Activated CD4-positive, alpha-beta T cell treated with anti-CD3 and anti-CD28 coated beads, Interleukin-2, Interleukin-4, amounts not matched to agents 100 ng/mL and 50 ng/mL, durations not matched to agents 16 hours and 8 hours (primary cell): ENCODE measurements around the gene PKP2.

ENCODE experiments used
- DNase-seq: peaks from one replicate; pipeline ENCODE4 v3.0.0-alpha.2; 2020; ENCODE audit warnings: low spot score

PKP2 gene

DNA sequence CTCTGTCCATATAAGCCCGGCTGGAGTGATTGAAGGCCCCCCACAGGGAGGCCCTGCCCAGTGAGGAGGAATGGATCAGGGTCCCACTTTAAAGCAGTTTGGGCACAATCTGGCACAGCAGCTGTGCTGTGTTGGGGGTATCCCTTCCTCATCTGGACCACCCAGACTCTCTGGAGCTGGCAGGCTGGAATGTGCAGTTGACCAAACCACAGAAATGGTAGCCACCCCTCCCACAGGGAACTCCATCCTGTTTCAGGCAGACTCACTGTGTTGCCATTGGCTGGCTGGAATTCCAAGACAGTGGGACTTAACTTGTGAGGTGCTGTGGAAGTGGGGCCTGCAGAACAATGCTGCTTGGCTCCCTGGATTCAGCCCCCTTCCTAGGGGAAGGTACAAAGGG, 87.4 kb downstream of the PKP2 start:
- DNase-seq, result no peak

DNA sequence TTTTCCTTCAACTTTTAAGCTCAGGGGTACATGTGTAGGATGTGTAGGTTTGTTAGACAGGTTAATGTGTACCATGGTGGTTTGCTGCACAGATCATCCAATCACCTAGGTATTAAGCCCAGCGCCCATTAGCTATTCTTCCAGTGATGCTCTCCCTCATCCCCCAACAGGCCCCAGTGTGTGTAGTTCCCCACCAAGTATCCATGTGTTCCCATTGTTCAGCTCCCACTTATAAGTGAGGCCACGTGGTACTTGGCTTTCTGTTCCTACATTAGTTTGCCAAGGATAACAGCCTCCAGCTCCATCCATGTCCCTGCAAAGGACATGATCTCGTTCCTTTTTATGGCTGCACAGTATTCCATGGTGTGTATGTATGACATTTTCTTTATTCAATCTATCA, 92.3 kb downstream of the PKP2 start:
- DNase-seq, result no peak

DNA sequence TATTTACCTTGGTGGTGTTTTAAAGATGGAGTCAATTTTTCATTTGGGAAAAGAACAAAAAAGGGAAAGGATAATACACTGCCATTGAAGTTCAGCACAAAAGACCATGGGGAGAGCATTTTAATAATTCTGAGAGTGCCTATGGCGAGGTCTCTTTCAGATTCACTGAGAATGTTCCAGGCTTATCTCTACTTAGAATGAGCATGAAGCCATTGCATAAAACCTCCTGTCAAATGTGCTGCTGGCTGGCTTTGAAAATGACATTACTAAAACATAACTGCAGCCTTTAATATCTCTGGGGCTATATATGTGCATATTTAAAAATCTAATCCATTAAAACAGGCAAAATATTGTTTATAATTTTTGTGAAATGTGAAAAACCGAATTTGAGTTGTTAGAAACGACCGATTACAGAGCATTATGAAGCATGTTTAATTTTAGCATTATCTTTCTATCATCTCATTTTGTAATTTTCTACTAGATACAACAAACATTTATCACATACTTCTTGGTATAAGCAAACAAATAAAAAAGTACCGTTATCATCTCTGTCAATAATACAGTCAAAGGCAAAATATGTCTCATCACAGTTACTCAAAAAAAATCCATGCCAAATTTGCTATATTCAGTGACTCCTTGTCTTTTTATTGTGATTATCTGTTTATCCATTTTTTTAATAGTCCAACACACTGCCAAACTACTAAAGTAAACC, 95.2 kb downstream of the PKP2 start:
- no peak for DNase-seq

DNA sequence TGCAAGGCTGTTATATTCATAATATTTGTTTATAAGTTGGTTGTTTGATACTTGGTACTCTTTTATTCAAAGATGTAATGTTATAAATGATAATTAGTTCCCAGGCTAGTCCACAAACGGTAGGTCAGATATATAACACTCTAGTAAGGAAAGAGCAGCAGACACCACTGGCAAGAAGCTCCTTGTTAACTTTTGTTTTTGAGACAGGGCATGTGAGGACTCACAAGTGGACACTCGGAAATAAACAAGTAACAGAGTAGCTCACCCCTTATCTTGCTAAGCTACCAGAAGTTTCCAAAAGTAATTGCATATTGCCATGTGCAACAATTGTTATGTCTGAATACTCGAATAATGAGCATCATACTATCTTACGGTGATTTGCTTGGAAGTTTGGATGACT, 102.3 kb downstream of the PKP2 start:
- no peak for DNase-seq

DNA sequence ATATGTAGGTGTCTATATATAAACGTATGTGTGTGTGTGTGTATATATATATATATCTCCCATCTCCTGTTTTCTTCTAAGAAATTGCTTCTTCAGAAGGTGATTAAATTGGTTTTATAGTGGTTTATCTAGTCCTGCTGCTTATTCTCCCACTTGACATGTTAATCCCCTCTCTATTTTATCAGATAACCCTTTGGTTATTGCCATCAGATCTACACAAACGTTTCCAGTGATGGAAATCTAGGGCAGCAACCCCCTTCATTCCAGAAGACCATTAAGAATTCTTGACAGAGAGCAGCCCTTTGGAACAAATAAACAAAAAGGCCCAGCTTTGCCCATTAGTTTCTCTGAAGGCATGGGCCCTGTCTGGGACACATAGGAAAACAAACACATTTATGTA, 106.7 kb downstream of the PKP2 start:
- DNase-seq, result no peak

DNA sequence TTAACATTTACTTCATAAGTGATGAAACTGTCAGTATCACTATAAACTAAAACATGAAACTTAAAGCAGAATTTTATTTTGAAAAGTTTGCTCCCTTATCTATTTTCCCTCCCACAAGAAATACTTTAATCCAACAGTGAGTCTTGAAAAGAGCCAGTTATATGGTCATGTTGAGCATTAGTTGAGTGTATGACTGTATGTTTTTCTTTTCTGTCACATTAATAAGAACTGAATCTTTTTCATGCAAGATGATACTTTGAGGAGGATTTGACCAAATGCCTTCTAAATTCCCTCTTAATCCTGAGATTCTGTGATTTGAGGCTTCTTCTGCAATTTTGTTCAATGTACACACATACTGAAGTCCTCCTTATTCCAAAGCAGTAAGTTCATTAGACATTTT, 107.1 kb downstream of the PKP2 start:
- no peak for DNase-seq

DNA sequence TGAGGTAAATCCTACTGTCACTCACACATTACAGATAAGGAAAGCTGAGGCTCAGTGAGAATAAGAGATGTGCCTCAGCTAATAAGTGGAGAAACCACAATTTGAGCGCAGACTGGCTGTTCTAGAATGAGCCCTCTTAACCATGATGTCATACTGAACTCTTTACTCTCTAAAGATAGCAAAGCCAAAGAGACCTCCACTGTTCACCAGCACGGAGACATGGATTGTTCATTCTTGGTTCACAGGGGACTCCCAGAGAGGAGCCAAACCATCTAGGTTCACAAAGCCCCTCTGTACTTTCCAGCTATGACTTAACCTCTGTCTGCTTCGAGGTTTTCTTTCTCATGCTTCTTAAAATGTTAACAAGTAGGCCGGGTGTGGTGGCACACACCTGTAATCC, 108.2 kb downstream of the PKP2 start:
- no peak for DNase-seq

DNA sequence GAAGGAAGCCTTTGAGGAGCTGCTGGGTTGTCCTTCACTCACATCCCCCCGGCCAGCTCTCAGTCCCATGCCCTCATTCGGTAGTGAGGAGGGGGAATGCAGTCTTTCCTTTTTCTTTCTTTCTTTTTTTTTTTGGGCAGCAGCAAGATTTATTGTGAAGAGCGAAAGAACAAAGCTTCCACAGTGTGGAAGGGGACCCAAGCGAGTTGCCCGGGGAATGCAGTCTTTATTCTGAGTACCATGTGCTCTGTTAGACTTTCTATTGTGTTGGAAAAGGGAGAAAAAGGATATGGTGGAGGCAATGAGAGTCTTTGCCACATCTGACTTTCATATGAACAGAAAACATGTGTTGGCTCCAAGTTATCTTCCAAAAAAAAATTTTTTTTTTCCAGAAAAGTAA, 111.0 kb downstream of the PKP2 start:
- no peak for DNase-seq

DNA sequence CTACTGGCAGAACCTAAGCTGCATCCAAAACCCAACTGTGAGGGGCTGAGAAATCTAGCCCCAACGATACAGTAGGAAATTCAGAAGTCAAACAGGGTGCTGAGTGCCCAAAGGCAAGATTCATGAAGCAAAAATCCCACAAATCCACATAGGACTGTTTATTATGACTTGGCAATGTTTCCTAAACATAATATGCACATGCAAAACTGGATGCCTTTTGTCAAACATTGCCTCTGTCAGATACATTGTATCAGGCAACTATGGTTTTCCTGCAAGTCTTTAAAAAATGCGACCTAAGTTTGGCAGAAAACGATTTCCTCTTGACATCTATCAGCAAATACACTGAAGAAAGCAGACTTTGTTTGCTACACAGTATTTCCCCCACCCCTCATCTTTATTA, 113.5 kb downstream of the PKP2 start:
- DNase-seq, result no peak

DNA sequence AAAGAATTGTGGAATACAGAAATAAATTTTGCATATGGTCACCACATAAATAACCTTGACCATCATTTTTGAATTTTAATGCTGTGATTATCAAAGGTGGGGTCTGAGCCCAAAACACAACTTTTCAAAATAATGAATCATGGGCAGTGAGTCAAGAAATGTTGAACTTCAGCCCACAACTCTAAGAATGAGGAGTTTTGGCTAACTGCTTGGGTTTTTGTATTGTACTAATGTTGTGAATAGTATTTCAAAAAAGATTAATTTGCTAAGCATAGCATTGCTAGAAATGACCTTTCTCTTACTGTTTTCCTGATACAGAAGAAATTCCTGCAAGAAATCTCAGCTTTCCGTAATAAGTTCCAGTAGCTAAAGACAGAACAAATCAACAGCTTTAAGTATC, 116.5 kb downstream of the PKP2 start:
- no peak for DNase-seq

DNA sequence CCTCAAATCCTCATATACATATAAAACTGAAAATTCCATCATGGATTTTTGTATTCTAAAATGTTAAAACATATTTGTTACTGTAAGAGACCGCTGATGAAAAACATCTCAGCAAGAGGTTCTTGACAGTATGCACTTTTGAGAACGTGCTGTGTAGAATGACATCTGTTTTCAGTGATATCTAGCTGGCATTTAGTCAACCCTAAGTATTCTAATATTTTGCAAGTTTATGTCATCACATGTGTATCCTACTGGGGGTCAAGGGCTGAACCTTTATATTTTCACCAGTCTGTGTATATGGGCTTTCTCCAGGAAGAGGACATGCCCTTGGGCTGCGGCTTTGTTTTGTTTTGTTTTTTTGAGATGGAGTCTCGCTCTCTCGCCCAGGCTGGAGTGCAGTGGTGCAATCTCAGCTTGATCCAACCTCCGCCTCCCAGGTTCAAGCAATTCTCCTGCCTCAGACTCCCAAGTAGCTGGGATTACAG, 118.8 kb downstream of the PKP2 start:
- DNase-seq, result no peak

DNA sequence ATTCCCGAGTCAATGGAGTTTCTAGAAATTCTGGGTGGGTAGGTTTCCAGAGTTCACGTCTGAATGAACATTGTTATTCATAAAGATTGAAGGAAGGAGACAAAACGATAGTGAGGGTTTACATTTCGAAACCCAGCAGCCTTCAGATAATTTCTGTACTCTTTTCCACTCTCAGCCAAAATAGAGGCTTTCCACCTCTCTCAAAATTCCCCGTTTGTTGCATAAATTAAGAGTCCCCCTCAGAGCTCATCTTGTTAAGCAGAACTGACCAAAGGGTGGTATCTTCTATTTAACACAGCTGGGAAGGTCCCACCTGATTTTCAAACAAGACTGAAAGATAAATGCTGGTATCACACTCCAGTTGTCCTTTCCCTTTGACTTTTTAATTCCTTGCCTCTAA, 119.4 kb downstream of the PKP2 start:
- no peak for DNase-seq

DNA sequence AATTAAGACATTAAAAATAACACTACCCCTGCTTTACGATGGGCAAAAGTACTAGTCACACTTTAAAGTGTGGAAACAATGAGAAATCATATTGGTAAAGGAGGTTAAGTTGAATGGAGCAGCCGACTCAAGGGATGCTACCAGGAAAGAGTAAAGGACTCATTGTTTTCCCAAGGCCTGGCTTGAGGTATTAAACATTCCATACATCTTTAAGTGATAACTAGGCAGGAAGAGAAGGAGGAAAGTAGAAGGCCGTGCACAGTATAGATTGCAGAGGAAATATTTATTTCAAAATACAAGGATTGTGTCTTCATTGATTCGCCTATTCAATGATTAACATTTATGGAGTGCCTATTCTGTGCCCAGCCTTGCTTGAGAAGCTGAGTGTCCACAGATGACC, 120.3 kb downstream of the PKP2 start:
- DNase-seq, result no peak

DNA sequence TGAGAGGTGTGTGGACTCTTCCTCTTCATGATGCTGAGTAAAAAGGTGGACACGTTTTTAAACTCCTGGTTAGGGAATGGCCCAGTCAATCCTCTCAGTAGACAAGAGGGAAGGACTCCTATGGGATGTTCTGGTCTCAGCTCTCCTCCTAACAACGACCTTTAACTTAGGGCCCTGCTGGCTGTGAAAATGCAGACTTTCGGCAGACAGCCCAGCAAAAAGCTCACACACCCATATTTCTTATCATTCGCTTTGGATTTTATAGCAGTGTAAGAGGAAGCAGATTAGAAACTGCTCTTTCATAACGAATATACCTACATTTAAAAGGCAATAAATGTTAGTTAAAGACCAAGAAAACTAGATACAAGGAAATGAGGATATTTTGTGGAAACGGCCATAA, 122.9 kb downstream of the PKP2 start:
- no peak for DNase-seq

DNA sequence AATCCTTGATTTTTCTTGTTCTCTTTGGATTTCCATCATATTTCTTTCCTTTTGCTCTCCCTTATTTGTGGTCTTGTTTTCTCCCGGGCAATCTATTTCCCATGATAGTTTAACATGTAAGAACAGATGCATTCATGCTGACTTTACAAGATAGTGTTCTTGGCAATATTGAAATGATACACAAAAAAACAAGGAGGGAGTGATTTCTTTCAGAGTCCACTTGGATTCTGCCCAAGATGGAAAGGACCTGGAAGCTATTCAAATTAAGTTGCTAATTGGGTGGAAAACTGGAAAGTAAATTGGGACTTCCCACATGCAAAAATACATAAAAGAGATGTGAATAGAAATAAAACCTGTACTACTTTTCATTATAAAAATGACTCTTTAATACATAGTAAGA, 126.4 kb downstream of the PKP2 start:
- DNase-seq, result no peak

DNA sequence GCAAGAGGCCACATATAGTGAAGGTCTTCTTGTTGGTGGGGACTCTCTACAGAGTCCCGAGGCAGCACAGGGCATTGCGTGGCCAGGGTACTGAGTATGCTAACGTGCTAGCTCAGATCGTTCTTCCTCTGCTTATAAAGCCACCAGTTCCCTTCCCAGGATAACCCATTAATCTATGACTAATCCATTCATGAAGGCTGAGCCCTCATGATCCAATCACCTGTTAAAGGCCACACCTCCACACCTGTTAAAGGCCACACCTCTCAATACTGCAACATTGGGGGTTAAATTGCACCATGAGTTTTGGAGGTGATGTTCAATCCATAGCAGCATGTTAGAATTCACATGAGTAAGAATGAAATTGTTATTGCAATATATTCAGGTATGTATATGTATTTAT, 128.1 kb downstream of the PKP2 start:
- no peak for DNase-seq

DNA sequence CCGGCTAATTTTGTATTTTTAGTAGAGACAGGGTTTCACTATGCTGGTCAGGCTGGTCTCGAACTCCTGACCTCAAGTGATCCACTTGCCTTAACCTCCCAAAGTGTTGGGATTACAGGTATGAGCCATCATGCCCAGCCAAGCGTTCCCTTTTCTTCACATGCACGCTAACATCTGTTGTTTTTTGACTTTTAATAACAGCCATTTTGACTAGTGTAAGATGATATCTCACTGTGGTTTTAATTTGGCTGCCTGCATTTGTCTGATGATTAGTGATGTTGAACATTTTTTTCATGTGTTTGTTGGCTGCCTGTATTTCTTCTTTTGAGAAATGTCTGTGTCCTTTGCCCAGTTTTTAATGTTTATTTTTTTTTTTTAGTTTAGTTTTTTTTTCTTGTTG, 130.7 kb downstream of the PKP2 start:
- no peak for DNase-seq

DNA sequence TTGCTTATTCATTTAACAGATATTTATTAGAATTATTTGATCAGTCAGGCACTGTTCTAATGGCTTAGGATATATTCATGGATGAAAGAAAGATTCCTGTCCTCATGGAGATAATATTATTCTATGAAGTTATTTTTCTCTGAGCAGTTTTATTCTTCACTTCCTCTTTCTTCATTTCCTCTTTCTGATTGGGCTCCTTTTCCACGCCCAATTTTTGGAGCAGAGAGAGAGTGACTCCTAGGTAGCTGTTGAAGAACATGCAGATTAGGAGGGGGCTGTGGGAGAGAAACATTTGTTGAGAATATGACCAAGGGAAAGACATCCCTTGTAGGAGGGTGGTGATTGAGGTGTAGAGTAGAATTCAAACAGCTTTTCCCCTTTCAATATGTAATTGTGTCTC, 134.9 kb downstream of the PKP2 start:
- DNase-seq, result no peak

DNA sequence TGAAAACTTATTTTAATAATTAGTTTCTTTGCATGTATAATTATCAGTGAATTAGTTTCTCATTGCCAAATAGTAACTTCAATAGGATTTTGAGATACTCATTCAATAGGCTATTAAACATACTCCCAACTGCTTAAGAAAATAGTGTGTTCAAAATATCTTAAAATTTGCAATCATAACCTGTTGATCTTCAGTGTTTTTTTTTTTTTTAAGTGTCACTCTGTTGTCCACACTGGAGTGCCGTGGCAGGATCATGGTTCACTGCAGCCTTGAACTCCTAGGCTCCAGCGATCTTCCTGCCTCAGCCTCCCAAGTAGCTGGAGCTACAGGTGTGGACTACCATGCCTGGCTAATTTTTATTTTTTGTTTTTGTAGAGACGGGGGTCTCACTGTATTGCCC, 139.4 kb downstream of the PKP2 start:
- no peak for DNase-seq

DNA sequence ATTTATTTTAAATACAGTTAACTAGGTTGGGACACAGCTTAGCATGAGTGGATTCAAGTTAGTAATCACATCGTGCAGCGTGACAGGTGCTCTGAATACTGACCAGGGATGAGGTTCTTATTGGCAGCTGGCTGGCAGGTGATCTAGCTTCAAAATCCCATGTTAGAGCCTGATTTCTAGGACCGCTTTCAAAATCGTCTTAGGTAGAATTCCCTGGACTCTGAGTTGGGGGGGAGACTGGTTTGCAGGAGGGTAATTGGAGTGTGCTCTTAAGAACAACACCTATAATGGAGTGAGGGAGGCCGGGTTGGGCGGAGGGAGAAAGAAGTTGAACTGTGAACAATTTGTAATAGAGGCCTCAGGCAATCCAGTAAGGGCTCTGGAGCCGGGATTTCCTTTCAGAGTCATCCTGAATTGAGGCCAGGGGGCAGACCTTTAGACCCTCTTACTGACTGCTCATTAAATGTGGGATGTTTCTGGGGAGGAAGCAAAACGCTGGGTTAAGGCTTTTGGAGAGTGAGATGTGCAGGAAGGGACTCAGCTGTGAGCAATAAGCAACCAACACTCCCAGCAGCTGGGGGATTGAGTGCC, 140.0 kb downstream of the PKP2 start:
- DNase-seq, result no peak

DNA sequence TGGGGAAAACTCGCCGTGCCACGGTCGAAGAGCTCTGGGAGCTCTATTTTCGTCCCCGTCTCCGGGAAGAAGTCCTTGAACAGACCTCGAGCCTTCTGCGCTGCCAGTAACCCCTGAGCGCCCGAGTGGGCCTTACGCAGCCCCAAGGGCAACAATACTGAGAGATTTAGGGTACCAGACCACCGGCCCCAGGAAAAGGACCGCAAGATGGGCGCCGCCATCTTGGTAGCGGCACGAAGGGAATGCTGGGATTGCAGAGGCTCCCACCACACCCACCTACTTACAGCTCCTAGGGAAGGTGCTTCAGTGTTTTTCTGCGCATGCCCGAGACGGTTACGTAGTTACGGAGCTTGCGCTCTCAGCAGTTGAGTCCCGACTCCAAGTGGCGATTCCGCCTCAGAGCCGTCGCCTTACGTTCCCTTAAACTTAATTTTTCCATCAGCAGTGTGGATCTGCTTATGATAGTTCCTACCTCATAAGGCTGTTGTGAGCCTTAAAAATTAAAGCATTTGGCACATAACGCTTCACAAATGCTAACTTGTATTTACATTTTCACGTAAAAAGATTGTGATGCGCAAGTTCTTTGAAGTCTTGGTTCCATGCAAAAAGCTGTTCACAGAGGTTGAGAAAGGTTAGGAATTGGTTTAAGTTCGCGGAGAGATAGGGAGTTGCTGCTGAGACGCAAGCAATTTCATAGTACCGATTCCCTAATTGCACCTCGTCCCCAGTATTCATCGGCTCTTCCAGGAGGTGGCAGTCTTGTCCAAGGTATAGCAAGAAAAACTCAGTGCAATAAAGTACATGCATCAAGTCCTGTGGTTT, 140.7 kb downstream of the PKP2 start, which contains the start of gene YARS2:
Gene YARS2 (minus strand): TSS at position 244 of the 822 bp plus-strand sequence. CDS start 23 bp downstream, at position 221.
- peak; percentile 93 for DNase-seq

DNA sequence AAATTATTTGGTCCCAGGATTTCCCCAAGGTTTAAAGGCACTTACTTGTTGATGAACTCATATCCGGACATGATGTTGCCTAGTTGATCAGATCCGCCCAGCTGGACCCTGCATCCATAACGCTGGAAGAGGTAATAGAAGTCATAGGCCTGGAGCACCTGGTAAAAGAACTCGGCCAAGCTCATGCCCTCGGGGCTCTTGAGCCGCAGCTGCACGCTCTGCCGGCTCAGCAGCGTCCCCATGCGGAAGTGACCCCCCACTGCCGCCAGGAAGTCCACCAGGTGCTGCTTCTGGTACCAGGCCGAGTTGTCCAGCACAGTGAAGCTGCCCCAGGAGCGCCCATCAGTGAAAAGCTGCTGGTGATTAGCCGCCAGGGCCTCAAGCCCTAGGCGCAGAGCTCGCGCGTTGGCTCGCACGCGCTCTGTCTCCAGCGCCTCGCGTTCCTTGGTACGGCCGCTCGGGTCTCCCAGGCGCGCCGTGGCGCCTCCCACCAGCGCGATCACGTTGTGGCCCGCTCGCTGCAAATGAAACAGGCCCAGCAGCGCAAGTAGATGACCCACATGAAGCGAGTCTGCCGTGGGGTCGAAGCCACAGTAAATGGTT, 141.4 kb downstream of the PKP2 start:
- peak; percentile 82 for DNase-seq

DNA sequence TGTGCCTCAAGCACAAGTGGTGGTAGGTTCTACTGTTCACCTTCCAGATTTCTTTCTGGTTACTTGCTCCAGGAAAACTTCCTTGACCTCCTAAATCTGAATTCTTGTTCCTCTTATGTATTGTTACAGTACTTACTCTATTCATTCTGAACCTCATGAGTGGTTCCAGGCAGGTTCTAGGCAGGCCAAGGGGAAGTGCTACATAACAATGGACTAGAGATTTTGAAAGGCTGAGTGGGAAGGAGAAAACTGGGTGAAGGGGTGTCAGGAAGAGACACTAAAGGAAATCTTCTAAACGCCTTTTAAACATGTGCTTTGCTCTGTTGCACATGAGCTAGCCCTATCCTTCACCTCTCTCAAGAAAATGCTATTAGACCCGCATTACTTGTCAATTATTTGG, 142.5 kb downstream of the PKP2 start:
- DNase-seq, result peak; percentile 8
